Suppressor macrophage treated with lipopolysaccharide for 4 hours (primary cell): ENCODE measurements around the gene CLGN.
"Not testable (repeated sequence)": the region's sequence is repeated elsewhere in the genome, so short reads cannot be mapped to it uniquely, and the experiment has no call there.

ENCODE experiments used
- DNase-seq: peaks from one replicate; pipeline ENCODE4 v3.0.0-alpha.2; 2020

CLGN gene, protein sequence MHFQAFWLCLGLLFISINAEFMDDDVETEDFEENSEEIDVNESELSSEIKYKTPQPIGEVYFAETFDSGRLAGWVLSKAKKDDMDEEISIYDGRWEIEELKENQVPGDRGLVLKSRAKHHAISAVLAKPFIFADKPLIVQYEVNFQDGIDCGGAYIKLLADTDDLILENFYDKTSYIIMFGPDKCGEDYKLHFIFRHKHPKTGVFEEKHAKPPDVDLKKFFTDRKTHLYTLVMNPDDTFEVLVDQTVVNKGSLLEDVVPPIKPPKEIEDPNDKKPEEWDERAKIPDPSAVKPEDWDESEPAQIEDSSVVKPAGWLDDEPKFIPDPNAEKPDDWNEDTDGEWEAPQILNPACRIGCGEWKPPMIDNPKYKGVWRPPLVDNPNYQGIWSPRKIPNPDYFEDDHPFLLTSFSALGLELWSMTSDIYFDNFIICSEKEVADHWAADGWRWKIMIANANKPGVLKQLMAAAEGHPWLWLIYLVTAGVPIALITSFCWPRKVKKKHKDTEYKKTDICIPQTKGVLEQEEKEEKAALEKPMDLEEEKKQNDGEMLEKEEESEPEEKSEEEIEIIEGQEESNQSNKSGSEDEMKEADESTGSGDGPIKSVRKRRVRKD

GRCh38 chr4:140427106-140427918 lies at the start of gene CLGN:
TSS of gene CLGN (minus strand) at chr4:140427648. CDS start at chr4:140413078, 14,570 bp downstream.
- peak; percentile 56 for DNase-seq

GRCh38 chr4:140472156-140472555 lies 44.7 kb upstream of the CLGN start:
- no peak for DNase-seq

- no peak for DNase-seq
These were observed 42.6 kb upstream of the CLGN start for GRCh38 chr4:140469791-140470733.

DNA sequence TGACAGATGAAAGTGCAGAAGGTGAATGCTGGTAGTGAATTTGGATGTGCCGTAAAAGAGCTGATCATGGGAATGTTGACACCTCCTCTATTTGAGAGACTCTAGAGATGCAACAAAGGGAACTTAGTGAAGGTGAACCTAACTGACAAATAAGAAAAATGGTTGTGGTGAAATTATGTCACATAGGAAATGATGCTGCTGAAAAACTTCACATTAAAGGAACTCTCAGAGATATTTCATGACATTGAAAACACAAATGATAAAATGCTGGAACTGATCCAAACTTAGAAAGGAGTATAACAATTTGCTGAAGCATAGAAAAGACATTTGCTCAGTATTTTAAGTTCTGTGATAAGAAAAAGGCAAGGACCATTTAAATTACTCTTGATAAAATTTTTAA lies 38.7 kb upstream of the CLGN start:
- no peak for DNase-seq

- no peak for DNase-seq
These were observed 36.2 kb upstream of the CLGN start for GRCh38 chr4:140463614-140464013.

GRCh38 chr4:140463182-140463581 lies 35.7 kb upstream of the CLGN start:
- DNase-seq: no peak

DNA sequence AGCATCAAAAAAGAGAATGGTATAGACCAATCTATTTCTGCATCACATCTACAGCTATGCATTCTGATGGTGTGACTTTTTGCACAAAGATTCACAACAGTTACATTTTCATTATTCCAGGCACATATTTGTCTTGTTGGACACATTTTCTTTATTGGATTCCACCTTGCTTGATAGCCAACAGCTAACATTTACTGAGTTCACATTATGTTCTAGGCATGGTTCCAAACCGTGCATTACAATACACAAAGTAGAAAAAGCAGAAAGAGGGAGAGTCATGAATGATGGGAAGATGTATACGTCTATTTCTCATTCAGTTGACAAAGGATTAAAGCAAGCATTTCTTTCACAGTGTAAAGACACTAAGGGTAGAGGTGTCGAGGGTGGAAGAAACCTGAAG lies 22.9 kb upstream of the CLGN start:
- DNase-seq: no peak

- no peak for DNase-seq
These were observed 21.4 kb upstream of the CLGN start for GRCh38 chr4:140448830-140449229.

DNA sequence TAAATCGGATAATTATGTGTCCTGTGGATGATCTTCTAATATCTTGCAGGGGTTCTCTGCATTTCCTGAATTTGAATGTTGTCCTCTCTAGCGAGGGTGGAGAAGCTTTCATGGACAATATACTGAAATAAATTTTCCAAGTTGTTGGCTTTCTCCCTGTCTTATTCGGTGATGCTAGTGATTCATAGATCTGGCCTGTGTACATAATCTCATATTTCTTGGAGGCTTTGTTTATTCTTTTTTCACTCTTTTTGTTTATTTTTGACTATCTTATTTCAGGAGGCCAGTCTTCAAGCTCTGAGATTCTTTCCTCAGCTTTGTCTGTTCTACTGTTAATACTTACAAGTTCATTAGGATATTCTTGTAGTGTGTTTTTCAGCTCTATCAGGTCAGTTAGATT lies 20.7 kb upstream of the CLGN start:
- DNase-seq: no peak

DNA sequence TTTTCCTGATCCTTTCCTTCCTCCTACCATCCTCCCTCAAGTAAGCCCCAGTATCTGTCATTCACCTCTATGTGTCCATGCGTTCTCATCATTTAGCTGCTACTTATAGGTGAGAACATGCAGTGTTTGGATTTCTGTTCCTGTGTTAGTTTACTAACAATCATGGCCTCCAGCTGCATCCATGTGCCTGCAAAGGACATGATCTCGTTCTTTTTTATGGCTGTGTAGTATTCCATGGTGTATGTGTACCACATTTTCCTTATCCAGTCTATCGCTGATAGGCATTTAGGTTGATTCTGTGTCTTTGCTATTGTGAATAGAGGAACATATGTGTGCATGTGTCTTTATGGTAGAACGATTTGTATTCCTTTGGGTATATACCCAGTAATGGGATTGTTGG lies 16.9 kb upstream of the CLGN start:
- DNase-seq: not testable (repeated sequence)

GRCh38 chr4:140439644-140440142 lies 12.2 kb upstream of the CLGN start:
- no peak for DNase-seq

DNA sequence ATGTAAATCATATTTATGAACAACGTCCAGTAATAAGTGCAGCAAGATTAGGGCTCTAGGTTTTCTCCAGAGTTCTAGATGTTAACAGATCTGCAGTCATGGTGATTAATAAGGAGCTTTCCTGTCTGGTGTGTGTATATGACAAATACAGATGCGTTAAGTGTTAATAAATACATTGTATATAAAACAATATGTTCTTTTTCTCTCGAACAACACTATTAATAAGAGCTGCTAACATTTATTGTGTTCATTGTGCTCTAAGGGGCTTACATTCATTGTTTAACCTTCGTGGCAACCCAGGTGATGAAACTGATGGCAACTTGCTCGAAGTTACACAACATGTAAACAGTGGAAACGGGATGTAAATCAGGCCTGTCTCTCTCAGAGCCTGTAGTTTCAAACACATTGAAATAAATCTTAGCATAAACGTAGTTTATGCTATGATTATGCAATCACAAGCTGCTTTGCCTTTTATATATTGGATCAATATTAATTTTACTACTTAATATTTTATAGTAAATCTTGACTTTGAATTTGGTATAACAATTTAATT lies 547 bp upstream of the CLGN start:
- peak; percentile 25 for DNase-seq

DNA sequence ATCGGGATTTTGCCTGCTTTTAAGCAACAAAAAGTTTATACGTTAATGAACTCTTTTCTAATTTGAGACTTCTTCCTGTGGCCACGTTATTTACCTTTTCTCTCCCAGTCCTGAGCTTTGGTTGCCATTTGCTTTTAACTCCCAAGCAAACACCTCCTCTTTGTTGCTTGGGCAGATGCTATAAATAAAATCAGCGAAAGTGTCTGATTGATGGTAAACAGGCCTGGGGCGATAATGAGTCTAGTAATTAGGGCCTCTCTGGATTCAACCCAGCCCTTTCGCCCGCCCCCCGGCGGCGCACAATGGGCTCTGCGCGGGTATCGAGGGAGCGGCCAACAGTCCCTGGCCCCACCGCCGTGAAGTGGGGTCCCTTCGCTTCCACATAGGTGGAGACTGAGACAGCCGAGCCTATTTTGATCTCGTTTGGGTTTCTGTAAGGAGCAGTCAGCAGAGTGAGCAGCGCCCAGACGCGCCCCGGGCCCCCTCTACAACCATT lies 790 bp downstream of the CLGN start:
- no peak for DNase-seq

DNA sequence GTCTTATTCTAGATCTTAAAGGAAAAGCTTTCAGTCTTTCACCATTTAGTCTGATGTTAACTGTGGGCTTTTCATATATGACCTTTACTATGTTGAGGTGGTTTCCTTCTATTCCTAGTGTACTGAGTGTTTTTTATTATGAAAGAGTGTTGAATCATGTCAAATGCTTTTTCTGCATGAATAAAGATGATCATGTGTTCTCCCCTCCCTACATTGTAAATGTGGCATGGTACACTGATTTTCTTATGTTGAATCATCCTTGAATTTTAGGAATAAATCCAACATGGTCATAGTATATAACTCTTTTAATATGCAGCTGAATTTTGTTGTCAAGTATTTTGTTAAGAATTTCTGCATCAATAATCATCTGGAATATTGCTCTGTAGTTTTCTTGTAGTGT lies 4.3 kb downstream of the CLGN start:
- DNase-seq: no peak

- not testable (repeated sequence) for DNase-seq
These were observed 14.1 kb downstream of the CLGN start for GRCh38 chr4:140413130-140413969.

DNA sequence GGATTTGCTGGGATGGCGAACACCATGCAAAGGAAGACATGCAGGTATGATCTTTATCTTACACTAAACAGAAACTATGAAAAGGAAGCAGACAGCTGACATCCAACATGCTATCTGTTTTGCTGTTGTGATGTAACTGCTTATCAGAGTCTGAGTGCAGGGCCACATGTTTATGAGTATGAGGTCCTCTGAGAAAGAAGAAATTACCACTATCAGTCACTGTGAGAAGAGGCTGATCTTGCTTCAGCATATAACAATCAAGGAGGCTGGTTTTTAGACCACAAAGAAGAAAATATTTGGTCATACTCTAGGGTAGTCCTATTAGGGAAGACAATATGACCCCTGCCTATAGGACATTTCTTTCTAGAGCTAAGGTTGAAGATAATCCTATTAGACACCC lies 18.5 kb downstream of the CLGN start:
- no peak for DNase-seq

DNA sequence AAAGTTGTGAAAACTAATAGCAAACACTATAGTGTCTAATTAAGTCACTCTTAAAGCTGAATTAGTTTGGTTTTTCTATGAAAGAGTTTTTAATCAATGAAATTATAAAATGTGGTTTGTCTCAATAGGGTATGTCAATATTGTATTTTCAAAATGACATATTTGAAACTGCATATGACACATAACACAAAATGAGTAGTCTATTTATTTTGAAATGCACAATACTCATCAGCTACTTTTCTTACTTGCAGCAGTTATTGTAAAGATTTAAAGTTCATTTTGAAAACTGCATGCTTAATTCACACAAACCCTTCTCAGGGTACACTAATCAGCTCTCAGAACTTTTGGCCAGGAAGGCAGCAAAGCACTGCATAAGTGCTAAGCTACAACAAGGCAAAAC lies 21.2 kb downstream of the CLGN start:
- no peak for DNase-seq

DNA sequence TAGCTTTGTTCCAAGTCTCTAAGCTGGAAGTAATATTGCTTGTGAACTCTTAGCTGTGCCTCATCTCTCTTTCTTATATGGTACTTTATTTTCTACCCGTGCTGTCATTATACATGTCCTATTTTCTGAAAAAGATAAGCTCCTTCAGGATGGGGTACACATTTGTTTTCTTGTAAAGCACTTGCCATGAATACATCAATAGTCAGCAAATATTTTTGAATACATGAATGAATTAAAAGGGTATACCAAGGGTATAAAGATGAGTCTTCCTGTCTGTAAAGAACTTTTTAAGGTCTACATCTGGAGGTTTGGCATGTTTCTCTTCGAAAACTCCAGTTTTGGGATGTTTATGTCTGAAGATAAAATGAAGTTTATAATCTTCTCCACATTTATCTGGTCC lies 27.3 kb downstream of the CLGN start:
- DNase-seq: no peak

DNA sequence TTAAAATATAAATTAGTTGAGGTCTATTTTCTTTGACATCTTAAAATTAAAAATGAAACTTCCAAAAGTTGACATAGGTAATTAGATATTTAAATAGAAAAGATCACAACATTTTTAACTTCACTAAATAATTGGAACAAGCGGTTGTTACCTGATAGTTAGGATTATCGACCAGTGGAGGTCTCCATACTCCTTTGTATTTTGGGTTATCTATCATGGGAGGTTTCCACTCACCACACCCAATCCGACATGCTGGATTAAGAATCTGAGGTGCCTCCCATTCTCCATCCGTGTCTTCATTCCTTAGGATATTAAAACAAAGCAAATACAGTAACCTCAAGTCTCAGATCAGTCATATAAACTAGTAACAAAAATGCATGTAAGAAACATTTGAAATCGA lies 31.8 kb downstream of the CLGN start:
- no peak for DNase-seq

GRCh38 chr4:140388015-140388414 lies 39.4 kb downstream of the CLGN start:
- no peak for DNase-seq

- no peak for DNase-seq
These were observed 44.7 kb downstream of the CLGN start for GRCh38 chr4:140382732-140383131.
